HEK293 (cell line): ENCODE results near the gene IL1RAPL1.

ENCODE experiments used
- CTCF ChIA-PET: fragments of 350-600 bp; formaldehyde crosslinking; extraction: SDS; loops from one replicate; lab custom pipeline; 2021; ENCODE audit warnings: antibody characterized with exemption; lab: Yijun Ruan, JAX
- POLR2A ChIA-PET: fragments of 300-600 bp; formaldehyde crosslinking; extraction: SDS; loops from one replicate; lab custom pipeline; 2020; ENCODE audit warnings: antibody characterized with exemption, inconsistent platforms; lab: Yijun Ruan, JAX
- H3K27ac ChIP-seq: fragments of 200-500 bp; sonication (Bioruptor generic); 2 replicates; pipeline ENCODE4 v1.5.1; 2014; ENCODE audit warnings: low read depth, low read length, control low read depth, inconsistent platforms; ENCODE audit errors: extremely low read depth
- H3K36me3 ChIP-seq, 2 experiments: fragments of 200-500 bp in 1 of 2; sonication (Bioruptor generic) in 1 of 2; 1 replicate in 1 of 2; 2 replicates in 1 of 2; pipeline ENCODE4 v1.5.1; 2014 to 2017; ENCODE audit warnings: inconsistent platforms in 2 of 2, low read length in 2 of 2; ENCODE audit not compliant: control insufficient read depth in 2 of 2, insufficient read depth in 1 of 2
- H3K4me1 ChIP-seq: fragments of 200-500 bp; sonication (Bioruptor generic); 2 replicates; pipeline ENCODE4 v1.5.1; 2014; ENCODE audit warnings: mild to moderate bottlenecking, low read length, inconsistent platforms; ENCODE audit not compliant: control insufficient read depth, insufficient read depth
- H3K4me3 ChIP-seq: 2 replicates; pipeline ENCODE4 v1.5.1; 2011; ENCODE audit warnings: low read depth, mild to moderate bottlenecking, control low read depth, low read length, moderate library complexity
- H3K9me3 ChIP-seq: fragments of 200-500 bp; sonication (Bioruptor generic); 2 replicates; pipeline ENCODE4 v1.5.1; 2014; ENCODE audit warnings: low read depth, low read length, inconsistent platforms; ENCODE audit not compliant: control insufficient read depth, insufficient read depth
- ZNF157 ChIP-seq: fragments of 450-650 bp; formaldehyde crosslinking; IDR thresholded peaks from 2 replicates; pipeline ENCODE4 v1.5.1; 2016; ENCODE audit warnings: missing biosample characterization, missing genetic modification characterization
- ZNF214 ChIP-seq: fragments of 450-650 bp; formaldehyde crosslinking; IDR thresholded peaks from 2 replicates; pipeline ENCODE4 v1.5.1; 2017; ENCODE audit warnings: missing biosample characterization, mild to moderate bottlenecking, missing genetic modification characterization, borderline replicate concordance
- ZNF311 ChIP-seq: fragments of 450-650 bp; formaldehyde crosslinking; IDR thresholded peaks from 2 replicates; pipeline ENCODE4 v1.5.1; 2017; ENCODE audit warnings: missing biosample characterization, missing genetic modification characterization, borderline replicate concordance
- ZNF391 ChIP-seq: fragments of 450-650 bp; formaldehyde crosslinking; IDR thresholded peaks from 2 replicates; pipeline ENCODE4 v1.5.1; 2016; ENCODE audit warnings: low read depth, missing biosample characterization, missing genetic modification characterization, borderline replicate concordance
- ZNF664 ChIP-seq: fragments of 450-650 bp; formaldehyde crosslinking; IDR thresholded peaks from 2 replicates; pipeline ENCODE4 v1.5.1; 2016; ENCODE audit warnings: missing biosample characterization, missing genetic modification characterization
- TF ChIP-seq, protein P1 (sequence below): fragments of 450-650 bp; formaldehyde crosslinking; IDR thresholded peaks from 2 replicates; pipeline ENCODE4 v1.5.1; 2016; ENCODE audit warnings: missing biosample characterization, missing genetic modification characterization
- TF ChIP-seq, protein P2 (sequence below): fragments of 450-650 bp; formaldehyde crosslinking; IDR thresholded peaks from 2 replicates; pipeline ENCODE4 v1.5.1; 2016; ENCODE audit warnings: missing biosample characterization, missing genetic modification characterization
- TF ChIP-seq, protein P3 (sequence below): sonication (generic); formaldehyde crosslinking; IDR thresholded peaks from 2 replicates; pipeline ENCODE4 v1.8.1; 2022; ENCODE audit warnings: mild to moderate bottlenecking, moderate library complexity, missing genetic modification reagents
- TF ChIP-seq, protein P4 (sequence below): fragments of 450-650 bp; formaldehyde crosslinking; IDR thresholded peaks from 2 replicates; pipeline ENCODE4 v1.5.1; 2016; ENCODE audit warnings: missing biosample characterization, missing genetic modification characterization, borderline replicate concordance
- TF ChIP-seq, protein P5 (sequence below): fragments of 450-650 bp; formaldehyde crosslinking; IDR thresholded peaks from 2 replicates; pipeline ENCODE4; 2016; ENCODE audit warnings: missing biosample characterization, missing genetic modification characterization
- TF ChIP-seq, protein P6 (sequence below): fragments of 450-650 bp; formaldehyde crosslinking; IDR thresholded peaks from 2 replicates; pipeline ENCODE4 v1.5.1; 2016; ENCODE audit warnings: missing biosample characterization, missing genetic modification characterization
- TF ChIP-seq, protein P7 (sequence below): fragments of 450-650 bp; formaldehyde crosslinking; IDR thresholded peaks from 2 replicates; pipeline ENCODE4 v1.5.1; 2016; ENCODE audit warnings: missing biosample characterization, missing genetic modification characterization, borderline replicate concordance

The IL1RAPL1 gene

DNA sequence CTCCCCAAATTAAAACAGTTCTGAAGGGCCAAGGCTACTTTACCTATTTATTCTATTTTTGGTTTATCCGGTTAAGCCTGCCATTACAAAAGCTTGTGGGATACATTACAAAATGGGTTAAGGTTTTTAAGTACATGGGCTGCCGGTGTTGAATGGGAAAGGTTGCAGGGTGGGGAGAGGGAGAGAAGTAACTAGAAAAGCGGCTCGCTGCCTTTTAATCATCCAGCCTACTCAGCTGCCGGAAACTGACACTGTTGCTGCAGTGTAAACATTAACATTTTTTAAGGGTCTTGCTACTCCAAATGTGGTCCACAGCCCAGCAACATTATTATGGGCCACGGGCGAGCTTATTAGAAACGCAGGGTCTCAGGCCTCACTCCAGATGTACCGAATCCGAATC lies 1.5 kb upstream of the IL1RAPL1 start:
- Histone ChIP-seq H3K4me1 (no peaks in the 10 kb centered on the region), H3K36me3 (no peaks in the 10 kb centered on the region), H3K4me3 (no peak overlapping the region), H3K9me3 (no peaks in the 10 kb centered on the region), H3K27ac (no peak overlapping the region)
- POLR2A ChIA-PET = no interaction called here
- TF ChIP-seq ZNF311 (tag by site-specific recombination) (no peak), ZNF157 (tag by site-specific recombination) (no peak), ZNF664 (no peak), ZNF391 (tag by site-specific recombination) (no peak), ZNF214 (tag by site-specific recombination) (no peak)
- TF ChIP-seq, protein P1, sequence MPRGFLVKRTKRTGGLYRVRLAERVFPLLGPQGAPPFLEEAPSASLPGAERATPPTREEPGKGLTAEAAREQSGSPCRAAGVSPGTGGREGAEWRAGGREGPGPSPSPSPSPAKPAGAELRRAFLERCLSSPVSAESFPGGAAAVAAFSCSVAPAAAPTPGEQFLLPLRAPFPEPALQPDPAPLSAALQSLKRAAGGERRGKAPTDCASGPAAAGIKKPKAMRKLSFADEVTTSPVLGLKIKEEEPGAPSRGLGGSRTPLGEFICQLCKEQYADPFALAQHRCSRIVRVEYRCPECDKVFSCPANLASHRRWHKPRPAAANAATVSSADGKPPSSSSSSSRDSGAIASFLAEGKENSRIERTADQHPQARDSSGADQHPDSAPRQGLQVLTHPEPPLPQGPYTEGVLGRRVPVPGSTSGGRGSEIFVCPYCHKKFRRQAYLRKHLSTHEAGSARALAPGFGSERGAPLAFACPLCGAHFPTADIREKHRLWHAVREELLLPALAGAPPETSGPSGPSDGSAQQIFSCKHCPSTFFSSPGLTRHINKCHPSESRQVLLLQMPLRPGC (tag by site-specific recombination) = no peak
- TF ChIP-seq, protein P2, sequence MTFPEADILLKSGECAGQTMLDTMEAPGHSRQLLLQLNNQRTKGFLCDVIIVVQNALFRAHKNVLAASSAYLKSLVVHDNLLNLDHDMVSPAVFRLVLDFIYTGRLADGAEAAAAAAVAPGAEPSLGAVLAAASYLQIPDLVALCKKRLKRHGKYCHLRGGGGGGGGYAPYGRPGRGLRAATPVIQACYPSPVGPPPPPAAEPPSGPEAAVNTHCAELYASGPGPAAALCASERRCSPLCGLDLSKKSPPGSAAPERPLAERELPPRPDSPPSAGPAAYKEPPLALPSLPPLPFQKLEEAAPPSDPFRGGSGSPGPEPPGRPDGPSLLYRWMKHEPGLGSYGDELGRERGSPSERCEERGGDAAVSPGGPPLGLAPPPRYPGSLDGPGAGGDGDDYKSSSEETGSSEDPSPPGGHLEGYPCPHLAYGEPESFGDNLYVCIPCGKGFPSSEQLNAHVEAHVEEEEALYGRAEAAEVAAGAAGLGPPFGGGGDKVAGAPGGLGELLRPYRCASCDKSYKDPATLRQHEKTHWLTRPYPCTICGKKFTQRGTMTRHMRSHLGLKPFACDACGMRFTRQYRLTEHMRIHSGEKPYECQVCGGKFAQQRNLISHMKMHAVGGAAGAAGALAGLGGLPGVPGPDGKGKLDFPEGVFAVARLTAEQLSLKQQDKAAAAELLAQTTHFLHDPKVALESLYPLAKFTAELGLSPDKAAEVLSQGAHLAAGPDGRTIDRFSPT (tag by site-specific recombination) = no peak
- TF ChIP-seq, protein P3, sequence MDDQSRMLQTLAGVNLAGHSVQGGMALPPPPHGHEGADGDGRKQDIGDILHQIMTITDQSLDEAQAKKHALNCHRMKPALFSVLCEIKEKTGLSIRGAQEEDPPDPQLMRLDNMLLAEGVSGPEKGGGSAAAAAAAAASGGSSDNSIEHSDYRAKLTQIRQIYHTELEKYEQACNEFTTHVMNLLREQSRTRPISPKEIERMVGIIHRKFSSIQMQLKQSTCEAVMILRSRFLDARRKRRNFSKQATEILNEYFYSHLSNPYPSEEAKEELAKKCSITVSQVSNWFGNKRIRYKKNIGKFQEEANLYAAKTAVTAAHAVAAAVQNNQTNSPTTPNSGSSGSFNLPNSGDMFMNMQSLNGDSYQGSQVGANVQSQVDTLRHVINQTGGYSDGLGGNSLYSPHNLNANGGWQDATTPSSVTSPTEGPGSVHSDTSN = no peak
- TF ChIP-seq, protein P4, sequence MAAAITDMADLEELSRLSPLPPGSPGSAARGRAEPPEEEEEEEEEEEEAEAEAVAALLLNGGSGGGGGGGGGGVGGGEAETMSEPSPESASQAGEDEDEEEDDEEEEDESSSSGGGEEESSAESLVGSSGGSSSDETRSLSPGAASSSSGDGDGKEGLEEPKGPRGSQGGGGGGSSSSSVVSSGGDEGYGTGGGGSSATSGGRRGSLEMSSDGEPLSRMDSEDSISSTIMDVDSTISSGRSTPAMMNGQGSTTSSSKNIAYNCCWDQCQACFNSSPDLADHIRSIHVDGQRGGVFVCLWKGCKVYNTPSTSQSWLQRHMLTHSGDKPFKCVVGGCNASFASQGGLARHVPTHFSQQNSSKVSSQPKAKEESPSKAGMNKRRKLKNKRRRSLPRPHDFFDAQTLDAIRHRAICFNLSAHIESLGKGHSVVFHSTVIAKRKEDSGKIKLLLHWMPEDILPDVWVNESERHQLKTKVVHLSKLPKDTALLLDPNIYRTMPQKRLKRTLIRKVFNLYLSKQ (tag by site-specific recombination) = no peak
- TF ChIP-seq, protein P5, sequence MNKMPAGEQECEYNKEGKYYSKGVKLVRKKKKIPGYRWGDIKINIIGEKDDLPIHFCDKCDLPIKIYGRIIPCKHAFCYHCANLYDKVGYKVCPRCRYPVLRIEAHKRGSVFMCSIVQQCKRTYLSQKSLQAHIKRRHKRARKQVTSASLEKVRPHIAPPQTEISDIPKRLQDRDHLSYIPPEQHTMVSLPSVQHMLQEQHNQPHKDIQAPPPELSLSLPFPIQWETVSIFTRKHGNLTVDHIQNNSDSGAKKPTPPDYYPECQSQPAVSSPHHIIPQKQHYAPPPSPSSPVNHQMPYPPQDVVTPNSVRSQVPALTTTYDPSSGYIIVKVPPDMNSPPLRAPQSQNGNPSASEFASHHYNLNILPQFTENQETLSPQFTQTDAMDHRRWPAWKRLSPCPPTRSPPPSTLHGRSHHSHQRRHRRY (tag by site-specific recombination) = no peak
- TF ChIP-seq, protein P6, sequence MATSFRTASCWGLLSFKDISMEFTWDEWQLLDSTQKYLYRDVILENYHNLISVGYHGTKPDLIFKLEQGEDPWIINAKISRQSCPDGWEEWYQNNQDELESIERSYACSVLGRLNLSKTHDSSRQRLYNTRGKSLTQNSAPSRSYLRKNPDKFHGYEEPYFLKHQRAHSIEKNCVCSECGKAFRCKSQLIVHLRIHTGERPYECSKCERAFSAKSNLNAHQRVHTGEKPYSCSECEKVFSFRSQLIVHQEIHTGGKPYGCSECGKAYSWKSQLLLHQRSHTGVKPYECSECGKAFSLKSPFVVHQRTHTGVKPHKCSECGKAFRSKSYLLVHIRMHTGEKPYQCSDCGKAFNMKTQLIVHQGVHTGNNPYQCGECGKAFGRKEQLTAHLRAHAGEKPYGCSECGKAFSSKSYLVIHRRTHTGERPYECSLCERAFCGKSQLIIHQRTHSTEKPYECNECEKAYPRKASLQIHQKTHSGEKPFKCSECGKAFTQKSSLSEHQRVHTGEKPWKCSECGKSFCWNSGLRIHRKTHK (tag by site-specific recombination) = no peak
- TF ChIP-seq, protein P7, sequence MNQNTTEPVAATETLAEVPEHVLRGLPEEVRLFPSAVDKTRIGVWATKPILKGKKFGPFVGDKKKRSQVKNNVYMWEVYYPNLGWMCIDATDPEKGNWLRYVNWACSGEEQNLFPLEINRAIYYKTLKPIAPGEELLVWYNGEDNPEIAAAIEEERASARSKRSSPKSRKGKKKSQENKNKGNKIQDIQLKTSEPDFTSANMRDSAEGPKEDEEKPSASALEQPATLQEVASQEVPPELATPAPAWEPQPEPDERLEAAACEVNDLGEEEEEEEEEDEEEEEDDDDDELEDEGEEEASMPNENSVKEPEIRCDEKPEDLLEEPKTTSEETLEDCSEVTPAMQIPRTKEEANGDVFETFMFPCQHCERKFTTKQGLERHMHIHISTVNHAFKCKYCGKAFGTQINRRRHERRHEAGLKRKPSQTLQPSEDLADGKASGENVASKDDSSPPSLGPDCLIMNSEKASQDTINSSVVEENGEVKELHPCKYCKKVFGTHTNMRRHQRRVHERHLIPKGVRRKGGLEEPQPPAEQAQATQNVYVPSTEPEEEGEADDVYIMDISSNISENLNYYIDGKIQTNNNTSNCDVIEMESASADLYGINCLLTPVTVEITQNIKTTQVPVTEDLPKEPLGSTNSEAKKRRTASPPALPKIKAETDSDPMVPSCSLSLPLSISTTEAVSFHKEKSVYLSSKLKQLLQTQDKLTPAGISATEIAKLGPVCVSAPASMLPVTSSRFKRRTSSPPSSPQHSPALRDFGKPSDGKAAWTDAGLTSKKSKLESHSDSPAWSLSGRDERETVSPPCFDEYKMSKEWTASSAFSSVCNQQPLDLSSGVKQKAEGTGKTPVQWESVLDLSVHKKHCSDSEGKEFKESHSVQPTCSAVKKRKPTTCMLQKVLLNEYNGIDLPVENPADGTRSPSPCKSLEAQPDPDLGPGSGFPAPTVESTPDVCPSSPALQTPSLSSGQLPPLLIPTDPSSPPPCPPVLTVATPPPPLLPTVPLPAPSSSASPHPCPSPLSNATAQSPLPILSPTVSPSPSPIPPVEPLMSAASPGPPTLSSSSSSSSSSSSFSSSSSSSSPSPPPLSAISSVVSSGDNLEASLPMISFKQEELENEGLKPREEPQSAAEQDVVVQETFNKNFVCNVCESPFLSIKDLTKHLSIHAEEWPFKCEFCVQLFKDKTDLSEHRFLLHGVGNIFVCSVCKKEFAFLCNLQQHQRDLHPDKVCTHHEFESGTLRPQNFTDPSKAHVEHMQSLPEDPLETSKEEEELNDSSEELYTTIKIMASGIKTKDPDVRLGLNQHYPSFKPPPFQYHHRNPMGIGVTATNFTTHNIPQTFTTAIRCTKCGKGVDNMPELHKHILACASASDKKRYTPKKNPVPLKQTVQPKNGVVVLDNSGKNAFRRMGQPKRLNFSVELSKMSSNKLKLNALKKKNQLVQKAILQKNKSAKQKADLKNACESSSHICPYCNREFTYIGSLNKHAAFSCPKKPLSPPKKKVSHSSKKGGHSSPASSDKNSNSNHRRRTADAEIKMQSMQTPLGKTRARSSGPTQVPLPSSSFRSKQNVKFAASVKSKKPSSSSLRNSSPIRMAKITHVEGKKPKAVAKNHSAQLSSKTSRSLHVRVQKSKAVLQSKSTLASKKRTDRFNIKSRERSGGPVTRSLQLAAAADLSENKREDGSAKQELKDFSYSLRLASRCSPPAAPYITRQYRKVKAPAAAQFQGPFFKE = no peak
- CTCF ChIA-PET = no interaction called here
